H9 (cell line): ENCODE data around the gene TMEM190. TPM values are rescaled to one million over a fixed set of nuclear protein-coding genes. Genes with fewer than 3 reads are reported as not detected.
A peak's percentile ranks its signal among the peaks of the same experiment; 100 is the strongest.

Source experiments
- DNase-seq: peaks from one replicate; pipeline ENCODE4 v3.0.0-alpha.2; 2017
- H2AFZ ChIP-seq: one replicate; pipeline ENCODE4 v1.6.1; 2013; ENCODE audit warnings: mild to moderate bottlenecking, low read length, control low read depth, moderate library complexity
- H2AK5ac ChIP-seq: 2 replicates; pipeline ENCODE4 v1.6.1; 2013; ENCODE audit warnings: low read length, control low read depth, mixed read lengths; ENCODE audit not compliant: insufficient read length
- H2BK120ac ChIP-seq: one replicate; pipeline ENCODE4 v1.6.1; 2013; ENCODE audit warnings: low read depth, mild to moderate bottlenecking, low read length, control low read depth, inconsistent platforms; ENCODE audit not compliant: poor library complexity, severe bottlenecking
- H2BK12ac ChIP-seq: 2 replicates; pipeline ENCODE4 v1.6.1; 2013; ENCODE audit warnings: low read length, control low read depth, mixed read lengths, low read depth; ENCODE audit not compliant: insufficient read length
- H2BK15ac ChIP-seq: 2 replicates; pipeline ENCODE4 v1.6.1; 2013; ENCODE audit warnings: low read depth, low read length, control low read depth
- H2BK20ac ChIP-seq: one replicate; pipeline ENCODE4 v1.6.1; 2013; ENCODE audit warnings: low read depth, mild to moderate bottlenecking, low read length, control low read depth, inconsistent platforms; ENCODE audit not compliant: poor library complexity, severe bottlenecking
- H2BK5ac ChIP-seq: 2 replicates; pipeline ENCODE4 v1.6.1; 2013; ENCODE audit warnings: low read length, control low read depth, mixed read lengths; ENCODE audit not compliant: insufficient read length
- H3K14ac ChIP-seq: 2 replicates; pipeline ENCODE4 v1.6.1; 2013; ENCODE audit warnings: low read length, control low read depth; ENCODE audit not compliant: insufficient read depth
- H3K18ac ChIP-seq: 2 replicates; pipeline ENCODE4 v1.6.1; 2013; ENCODE audit warnings: low read depth, mild to moderate bottlenecking, mixed read lengths, low read length, control low read depth; ENCODE audit not compliant: insufficient read length
- H3K23ac ChIP-seq: 2 replicates; pipeline ENCODE4 v1.6.1; 2013; ENCODE audit warnings: low read length, control low read depth, mixed read lengths, low read depth; ENCODE audit not compliant: insufficient read length
- H3K23me2 ChIP-seq: 2 replicates; pipeline ENCODE4 v1.6.1; 2013; ENCODE audit warnings: low read depth, mild to moderate bottlenecking, mixed read lengths, low read length, control low read depth; ENCODE audit not compliant: insufficient read length, poor library complexity, severe bottlenecking
- H3K27ac ChIP-seq: 2 replicates; pipeline ENCODE4 v1.5.1; 2013; ENCODE audit warnings: low read length, control low read depth, mixed read lengths, low read depth; ENCODE audit not compliant: insufficient read length
- H3K27me3 ChIP-seq: 2 replicates; pipeline ENCODE4 v1.6.1; 2013; ENCODE audit warnings: low read length, control low read depth, inconsistent platforms; ENCODE audit not compliant: insufficient read depth
- H3K4ac ChIP-seq: 2 replicates; pipeline ENCODE4 v1.6.1; 2013; ENCODE audit warnings: low read depth, mild to moderate bottlenecking, control low read depth, inconsistent platforms, low read length, moderate library complexity
- H3K4me1 ChIP-seq: 2 replicates; pipeline ENCODE4 v1.6.1; 2013; ENCODE audit warnings: low read length, control low read depth, inconsistent platforms; ENCODE audit not compliant: insufficient read depth
- H3K4me2 ChIP-seq: 2 replicates; pipeline ENCODE4 v1.6.1; 2013; ENCODE audit warnings: low read length, control low read depth, mixed read lengths; ENCODE audit not compliant: insufficient read length, insufficient read depth
- H3K56ac ChIP-seq: 2 replicates; pipeline ENCODE4 v1.6.1; 2013; ENCODE audit warnings: low read depth, mild to moderate bottlenecking, mixed read lengths, low read length, control low read depth; ENCODE audit not compliant: insufficient read length
- H3K79me1 ChIP-seq: 2 replicates; pipeline ENCODE4 v1.6.1; 2013; ENCODE audit warnings: low read depth, mild to moderate bottlenecking, moderate library complexity, low read length, control low read depth, inconsistent platforms; ENCODE audit not compliant: insufficient read depth, poor library complexity, severe bottlenecking
- H3K79me2 ChIP-seq: 2 replicates; pipeline ENCODE4 v1.6.1; 2013; ENCODE audit warnings: low read length, control low read depth, inconsistent platforms; ENCODE audit not compliant: insufficient read depth
- H3K9ac ChIP-seq: 2 replicates; pipeline ENCODE4 v1.6.1; 2013; ENCODE audit warnings: low read length, control low read depth, mixed read lengths; ENCODE audit not compliant: insufficient read length; ENCODE audit errors: extremely low read depth
- H3K9me3 ChIP-seq: one replicate; pipeline ENCODE4 v1.6.1; 2013; ENCODE audit warnings: low read depth, low read length, inconsistent platforms; ENCODE audit not compliant: control insufficient read depth
- H3T11ph ChIP-seq: one replicate; pipeline ENCODE4 v1.6.1; 2013; ENCODE audit warnings: mild to moderate bottlenecking, low read length, control low read depth, inconsistent platforms
- H4K20me1 ChIP-seq: one replicate; pipeline ENCODE4 v1.6.1; 2013; ENCODE audit not compliant: control insufficient read depth, insufficient read length, insufficient read depth
- H4K5ac ChIP-seq: 2 replicates; pipeline ENCODE4 v1.6.1; 2013; ENCODE audit warnings: low read depth, mild to moderate bottlenecking, mixed read lengths, low read length, control low read depth; ENCODE audit not compliant: insufficient read length
- H4K8ac ChIP-seq: replicated peaks from 2 replicates; pipeline ENCODE4 v1.6.1; 2013; ENCODE audit warnings: low read length, control low read depth, mixed read lengths, low read depth; ENCODE audit not compliant: insufficient read length
- H4K91ac ChIP-seq: 2 replicates; pipeline ENCODE4 v1.6.1; 2013; ENCODE audit warnings: low read depth, mild to moderate bottlenecking, moderate library complexity, mixed read lengths, low read length, control low read depth; ENCODE audit not compliant: insufficient read length
- H3K27ac Mint-ChIP-seq, 3 experiments: 2 replicates in 2 of 3; 3 replicates in 1 of 3; pipeline ENCODE4 v1.8.0; 2020 to 2021; ENCODE audit warnings: mixed read lengths in 3 of 3, mild to moderate bottlenecking in 1 of 3, moderate library complexity in 1 of 3
- H3K27me3 Mint-ChIP-seq: 2 replicates; pipeline ENCODE4 v1.8.0; 2021; ENCODE audit warnings: low read depth, mild to moderate bottlenecking, moderate library complexity, mixed read lengths
- H3K36me3 Mint-ChIP-seq, 3 experiments: 2 replicates in 2 of 3; 3 replicates in 1 of 3; pipeline ENCODE4 v1.8.0; 2020 to 2021; ENCODE audit warnings: low read depth in 3 of 3, mixed read lengths in 3 of 3; ENCODE audit not compliant: insufficient read depth in 1 of 3
- H3K4me1 Mint-ChIP-seq, 2 experiments: 2 replicates each; pipeline ENCODE4 v1.8.0; 2020; ENCODE audit warnings: mixed read lengths in 2 of 2
- H3K4me3 Mint-ChIP-seq, 2 experiments: 2 replicates in 1 of 2; 3 replicates in 1 of 2; pipeline ENCODE4 v1.8.0; 2020 to 2021; ENCODE audit warnings: mild to moderate bottlenecking in 2 of 2, mixed read lengths in 2 of 2, moderate library complexity in 1 of 2
- H3K9me3 Mint-ChIP-seq, 2 experiments: 2 replicates in 1 of 2; 3 replicates in 1 of 2; pipeline ENCODE4 v1.8.0; 2020; ENCODE audit warnings: mild to moderate bottlenecking in 2 of 2, mixed read lengths in 2 of 2, moderate library complexity in 1 of 2
- CTCF ChIP-seq: fragments of 200-600 bp; sonication (generic); conservative IDR thresholded peaks from 3 replicates; pipeline ENCODE4 v1.8.0; 2021; ENCODE audit warnings: antibody characterized with exemption, mild to moderate bottlenecking
- WGBS: extraction: QIAGEN DNeasy Blood & Tissue Kit; methylation state at CpG from one replicate; pipeline ENCODE4 v1.1.7; 2013; ENCODE audit warnings: missing lambda C conversion rate, low lambda C conversion rate, mixed read lengths; ENCODE audit not compliant: insufficient read length; ENCODE audit errors: extremely low coverage; 5-methylcytosine and 5-hydroxymethylcytosine counted together
- total RNA-seq: library from RNA; stranded (reverse); gene quantifications from 2 replicates; pipeline ENCODE4 v1.2.1, GENCODE V29; 2021

The TMEM190 gene
- total RNA-seq, 1 experiment from 2014 or later: 1.5 TPM

- no peak overlapping the region for H3K18ac ChIP-seq
- no peak overlapping the region for H3K23ac ChIP-seq
- H3K23me2 ChIP-seq: no peaks in the 10 kb centered on the region
- H2BK20ac ChIP-seq: no peak overlapping the region
- H3T11ph ChIP-seq: no peak overlapping the region
- no peaks in the 10 kb centered on the region for H3K79me2 ChIP-seq
- WGBS: no CpG with 5 or more reads among the region's 38 CpGs
- H3K9ac ChIP-seq: no peak overlapping the region
- no peak overlapping the region for H4K5ac ChIP-seq
- no peak overlapping the region for H2BK15ac ChIP-seq
- no peak overlapping the region for H3K27ac Mint-ChIP-seq
- H3K56ac ChIP-seq: no peak overlapping the region
- peak overlapping the region; percentile 6; the same call in 1 of the 2 replicates for H3K14ac ChIP-seq
- no peak overlapping the region for H2BK120ac ChIP-seq
- H3K36me3 Mint-ChIP-seq: no peaks in the 10 kb centered on the region
- no peak for DNase-seq
- H2BK12ac ChIP-seq: no peak overlapping the region
- H4K8ac ChIP-seq: no peak overlapping the region
- H2AK5ac ChIP-seq: no peak overlapping the region
- peaks cover 55% of the 10 kb centered on the region for H3K27me3 Mint-ChIP-seq
- H2AFZ ChIP-seq: no peak overlapping the region
- H3K4me3 Mint-ChIP-seq: no peak overlapping the region
- no peak overlapping the region for H3K4ac ChIP-seq
- no peaks in the 10 kb centered on the region for H3K9me3 Mint-ChIP-seq
- peaks cover 12 to 27% of the 10 kb centered on the region in 2 experiments for H3K4me1 Mint-ChIP-seq
- H4K20me1 ChIP-seq: no peaks in the 10 kb centered on the region
- H3K27me3 ChIP-seq: no peaks in the 10 kb centered on the region
- H3K4me1 ChIP-seq: no peaks in the 10 kb centered on the region
- no peak overlapping the region for H3K4me2 ChIP-seq
- no peak overlapping the region for H2BK5ac ChIP-seq
- no peak overlapping the region for H4K91ac ChIP-seq
- no peak overlapping the region for H3K27ac ChIP-seq
- TF ChIP-seq CTCF: no peak
- no peaks in the 10 kb centered on the region for H3K9me3 ChIP-seq
- H3K79me1 ChIP-seq: no peaks in the 10 kb centered on the region
Measured at GRCh38 chr19:55362174-55362989, 14.2 kb upstream of the TMEM190 start.
